GM12878 (cell line): ENCODE results near the gene RIMBP2. TPM values are rescaled to one million over a fixed set of nuclear protein-coding genes. Genes with fewer than 3 reads are reported as not detected.

Experiments used
- ATAC-seq: fragments of 200-7000 bp; cut with Tn5 transposase; 3 replicates; pipeline ENCODE4 v1.9.1; 2020; ENCODE audit warnings: mild to moderate bottlenecking, moderate library complexity
- BruUV-seq: library from RNA; stranded (reverse); fragments of 400-500 nt; replicated peaks from 2 replicates; lab custom pipeline; 2021; lab: Mats Ljungman, UMichigan
- CTCF ChIA-PET: fragments of 300-600 bp; sonication (Branson Sonifier 250); formaldehyde crosslinking; extraction: SDS; loops from one replicate; lab custom pipeline; 2021; ENCODE audit warnings: inconsistent platforms; lab: Yijun Ruan, JAX
- POLR2A ChIA-PET: fragments of 350-600 bp; formaldehyde crosslinking; extraction: SDS; loops from one replicate; lab custom pipeline; 2021; ENCODE audit warnings: inconsistent platforms; lab: Charles Lee
- RAD21 ChIA-PET: fragments of 300-600 bp; sonication (Branson Sonifier 250); formaldehyde crosslinking; loops from one replicate; lab custom pipeline; 2023; ENCODE audit warnings: antibody characterized with exemption; ENCODE audit not compliant: unreplicated experiment; lab: Charles Lee
- SMC1A ChIA-PET: fragments of 300-600 bp; sonication (Branson Sonifier 250); formaldehyde crosslinking; loops from one replicate; lab custom pipeline; 2023; ENCODE audit not compliant: unreplicated experiment, uncharacterized antibody; lab: Charles Lee
- DNase-seq: peaks from one replicate; pipeline ENCODE4 v3.0.0-alpha.2; 2011; ENCODE audit warnings: low read depth, low spot score
- FAIRE-seq: peaks from 3 replicates; lab custom pipeline; 2011; peaks lifted over from hg19 to GRCh38; lab: Jason Lieb, UNC
- H2AFZ ChIP-seq: 2 replicates; pipeline ENCODE4 v1.6.0; 2011; ENCODE audit warnings: low read depth, low read length, control low read depth; ENCODE audit not compliant: control insufficient read depth
- H3K27ac ChIP-seq: 2 replicates; pipeline ENCODE4 v1.5.1; 2011; ENCODE audit warnings: control low read depth; ENCODE audit not compliant: control insufficient read depth, insufficient read depth
- H3K27me3 ChIP-seq, 2 experiments: replicated peaks in 1 of 2; 2 replicates each; pipeline versions ENCODE4 v1.6.0 to v1.6.1; 2011; ENCODE audit warnings: low read length in 1 of 2; ENCODE audit not compliant: control insufficient read depth in 2 of 2, insufficient read depth in 2 of 2
- H3K36me3 ChIP-seq, 2 experiments: 2 replicates each; pipeline ENCODE4 v1.5.1; 2011; ENCODE audit warnings: low read length in 1 of 2; ENCODE audit not compliant: control insufficient read depth in 2 of 2, insufficient read depth in 2 of 2
- H3K4me1 ChIP-seq: 2 replicates; pipeline ENCODE4 v1.6.1; 2011; ENCODE audit warnings: mild to moderate bottlenecking, low read length, moderate library complexity, mixed read lengths; ENCODE audit not compliant: control insufficient read depth, insufficient read depth
- H3K4me2 ChIP-seq: 2 replicates; pipeline ENCODE4 v1.6.0; 2011; ENCODE audit warnings: control low read depth; ENCODE audit not compliant: control insufficient read depth, insufficient read depth
- H3K4me3 ChIP-seq: fragments of 200-600 bp; sonication (generic); 2 replicates; pipeline ENCODE4 v1.5.1; 2016
- H3K79me2 ChIP-seq: 2 replicates; pipeline ENCODE4 v1.6.0; 2011; ENCODE audit warnings: low read length; ENCODE audit not compliant: control insufficient read depth, insufficient read depth
- H3K9ac ChIP-seq: 2 replicates; pipeline ENCODE4 v1.8.0; 2011; ENCODE audit warnings: low read length, control low read depth, mixed read lengths; ENCODE audit not compliant: control insufficient read depth, insufficient read depth
- H3K9me3 ChIP-seq: replicated peaks from 3 replicates; pipeline ENCODE4 v1.5.1; 2011; ENCODE audit warnings: mild to moderate bottlenecking, low read length; ENCODE audit not compliant: control insufficient read depth, insufficient read depth
- H4K20me1 ChIP-seq: 2 replicates; pipeline ENCODE4 v1.6.0; 2011; ENCODE audit not compliant: control insufficient read depth, insufficient read depth
- BCL11A ChIP-seq: IDR thresholded peaks from 2 replicates; pipeline ENCODE4 v1.6.1; 2011; ENCODE audit warnings: low read depth, low read length
- FOS ChIP-seq: IDR thresholded peaks from 3 replicates; pipeline ENCODE4 v1.6.1; 2011; ENCODE audit warnings: borderline replicate concordance; ENCODE audit not compliant: insufficient read length; ENCODE audit errors: extremely low read depth
- HCFC1 ChIP-seq: fragments of 150-350 bp; IDR thresholded peaks from 2 replicates; pipeline ENCODE4 v1.6.1; 2014; ENCODE audit warnings: low read length
- NBN ChIP-seq: fragments of 450-650 bp; IDR thresholded peaks from 2 replicates; pipeline ENCODE4 v1.6.1; 2016
- POLR2AphosphoS2 ChIP-seq: IDR thresholded peaks from 2 replicates; pipeline ENCODE4 v1.6.1; 2011; ENCODE audit warnings: low read depth, mild to moderate bottlenecking, low read length, improper control_type of control experiment, moderate library complexity
- ZNF622 ChIP-seq: fragments of 450-650 bp; IDR thresholded peaks from 2 replicates; pipeline ENCODE4 v1.6.1; 2017; ENCODE audit warnings: mild to moderate bottlenecking, inconsistent platforms
- WGBS: methylation state at CpG from one replicate; pipeline ENCODE4 v1.1.6; 2016; ENCODE audit warnings: low lambda C conversion rate; ENCODE audit not compliant: insufficient replicate concordance, insufficient coverage; ENCODE audit errors: missing lambda C conversion rate; 5-methylcytosine and 5-hydroxymethylcytosine counted together
- in situ Hi-C: fragments of 300-500 bp; cut with MboI; formaldehyde crosslinking; loops from 9 replicates; pipeline ENCODE4 v1.14.3; 2018; ENCODE audit warnings: mixed read lengths
- intact Hi-C: fragments of 100-400 bp; cut with micrococcal nuclease; formaldehyde crosslinking; loops from one replicate; pipeline ENCODE4 v1.14.2; 2022; ENCODE audit not compliant: unreplicated experiment
- polyA plus RNA-seq, 11 experiments: library from polyadenylated mRNA; depleted of rRNA in 4 of 11; unstranded in 6 of 11; stranded (reverse) in 5 of 11; fragments of >200 nt; fragmentation: Nextera tagmentation in 4 of 11; fragmentation: Illumina TruSeq in 1 of 11; extraction: Ambion mirVana in 4 of 11; extraction: Trizol in 1 of 11; gene quantifications; 1 replicate in 1 of 11; 2 replicates in 10 of 11; pipeline versions ENCODE4 v1.2.1 to v1.2.3, GENCODE V29; 2011 to 2016; ENCODE audit warnings: inconsistent platforms in 2 of 11, missing spikeins in 2 of 11, low read depth in 1 of 11
- total RNA-seq, 4 experiments: library from RNA; depleted of rRNA in 3 of 4; stranded (reverse); fragments of >200 nt in 3 of 4; fragmentation: Illumina TruSeq in 1 of 4; extraction: Trizol in 1 of 4; gene quantifications; 2 replicates each; pipeline versions ENCODE4 v1.2.1 to v1.2.3, GENCODE V29; 2013 to 2021
- TF ChIP-seq, protein P1 (sequence below): fragments of 450-650 bp; IDR thresholded peaks from 2 replicates; pipeline ENCODE4 v1.6.1; 2017; ENCODE audit warnings: low read depth, mild to moderate bottlenecking, moderate library complexity

Gene RIMBP2
- total and polyA plus RNA-seq, 10 of the 15 experiments (the other 5 are each of a cell fraction or from before 2014, with no cell fraction given), result 0.04 to 2.9 (median 0.07) TPM; not detected in 1

DNA sequence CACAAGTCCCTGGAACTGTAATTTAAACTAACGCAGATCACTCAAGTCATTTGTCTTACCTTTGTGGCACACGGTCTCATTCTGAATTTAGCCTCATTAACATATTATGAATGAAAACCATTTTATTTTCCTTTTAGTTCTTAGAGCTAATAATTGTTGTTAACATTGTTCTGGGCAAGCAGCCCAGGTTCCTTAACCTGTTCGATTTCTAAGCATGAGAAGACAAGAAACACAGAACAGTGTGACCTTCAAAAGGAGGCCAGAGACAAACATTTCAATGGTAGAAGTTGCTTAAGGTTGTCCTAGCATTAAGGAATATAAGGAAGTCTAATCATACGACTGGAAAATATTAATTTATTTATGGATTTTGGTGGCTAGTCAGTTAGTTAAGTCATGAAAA lies 343.2 kb downstream of the RIMBP2 start:
- ChIA-PET CTCF (no interaction called here), RAD21 (no interaction called here)

DNA sequence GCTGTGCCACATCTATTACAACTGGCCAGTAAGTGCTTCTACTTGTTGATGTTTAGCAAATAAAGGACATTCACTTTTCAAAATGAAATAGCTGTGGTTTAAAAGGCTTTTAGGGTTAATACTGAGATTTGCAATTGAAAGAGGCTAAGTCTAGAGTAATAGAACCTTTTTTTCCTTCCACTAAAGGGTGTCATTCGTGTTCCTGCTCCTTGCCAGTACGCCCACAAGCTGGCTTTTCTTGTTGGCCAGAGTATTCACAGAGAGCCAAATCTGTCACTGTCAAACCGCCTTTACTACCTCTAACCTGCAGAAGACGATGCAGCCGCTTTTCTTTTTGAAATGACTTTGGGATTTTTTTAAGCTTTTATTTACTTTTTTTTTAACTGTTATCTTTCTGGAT lies 344.8 kb downstream of the RIMBP2 start:
- H3K9me3 ChIP-seq, result no peaks in the 10 kb centered on the region; the same call in 2 of the 3 replicates
- POLR2A ChIA-PET, result no interaction called here
- no peak overlapping the region for H3K4me3 ChIP-seq
- 55% methylated on average over 5 of the region's 5 CpGs for WGBS
- FAIRE-seq (no peak), ATAC-seq (no peak), DNase-seq (no peak)
- CTCF ChIA-PET, result no interaction called here
- no peaks in the 10 kb centered on the region for H3K79me2 ChIP-seq
- TF ChIP-seq NBN, result no peak
- no peak overlapping the region for H3K4me2 ChIP-seq
- H2AFZ ChIP-seq, result no peak overlapping the region
- H3K4me1 ChIP-seq, result no peaks in the 10 kb centered on the region
- no peak overlapping the region for H3K9ac ChIP-seq
- SMC1A ChIA-PET, result no interaction called here
- RAD21 ChIA-PET, result no interaction called here
- in situ Hi-C loops (no loop called here), intact Hi-C loops (no loop called here)
- no peaks in the 10 kb centered on the region for H3K27me3 ChIP-seq
- BruUV-seq, result no TSS peak
- no peak overlapping the region for H3K27ac ChIP-seq
- H3K36me3 ChIP-seq, result no peaks in the 10 kb centered on the region
- no peaks in the 10 kb centered on the region for H4K20me1 ChIP-seq

More for the DNA sequence above, 343.2 kb downstream of the RIMBP2 start:
- no peaks in the 10 kb centered on the region for H3K36me3 ChIP-seq
- no peak overlapping the region for H3K27ac ChIP-seq
- intact Hi-C loops, result no loop called here
- WGBS, result 33% methylated on average over 4 of the region's 4 CpGs
- TF ChIP-seq HCFC1 (no peak), POLR2AphosphoS2 (no peak), BCL11A (no peak), FOS (no peak), ZNF622 (no peak)
- TF ChIP-seq, protein P1, sequence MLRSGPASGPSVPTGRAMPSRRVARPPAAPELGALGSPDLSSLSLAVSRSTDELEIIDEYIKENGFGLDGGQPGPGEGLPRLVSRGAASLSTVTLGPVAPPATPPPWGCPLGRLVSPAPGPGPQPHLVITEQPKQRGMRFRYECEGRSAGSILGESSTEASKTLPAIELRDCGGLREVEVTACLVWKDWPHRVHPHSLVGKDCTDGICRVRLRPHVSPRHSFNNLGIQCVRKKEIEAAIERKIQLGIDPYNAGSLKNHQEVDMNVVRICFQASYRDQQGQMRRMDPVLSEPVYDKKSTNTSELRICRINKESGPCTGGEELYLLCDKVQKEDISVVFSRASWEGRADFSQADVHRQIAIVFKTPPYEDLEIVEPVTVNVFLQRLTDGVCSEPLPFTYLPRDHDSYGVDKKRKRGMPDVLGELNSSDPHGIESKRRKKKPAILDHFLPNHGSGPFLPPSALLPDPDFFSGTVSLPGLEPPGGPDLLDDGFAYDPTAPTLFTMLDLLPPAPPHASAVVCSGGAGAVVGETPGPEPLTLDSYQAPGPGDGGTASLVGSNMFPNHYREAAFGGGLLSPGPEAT, result no peak
- H3K4me1 ChIP-seq, result no peaks in the 10 kb centered on the region
- no peak overlapping the region for H3K4me3 ChIP-seq
- in situ Hi-C loops, result no loop called here
- ChIA-PET POLR2A (no interaction called here), SMC1A (interaction anchor here (0.7 kb wide), 1 partner anchor 25 kb away, joined by 3 read pairs; no protein-coding TSS in a partner anchor)
- BruUV-seq, result no TSS peak
- H3K27me3 ChIP-seq, result no peaks in the 10 kb centered on the region
- H3K4me2 ChIP-seq, result no peak overlapping the region
- FAIRE-seq, result no peak
- ATAC-seq, result no peak
- H3K9ac ChIP-seq, result no peak overlapping the region
- H2AFZ ChIP-seq, result no peak overlapping the region
- H4K20me1 ChIP-seq, result no peaks in the 10 kb centered on the region
- DNase-seq, result no peak
- no peaks in the 10 kb centered on the region; the same call in 2 of the 3 replicates for H3K9me3 ChIP-seq
- no peaks in the 10 kb centered on the region for H3K79me2 ChIP-seq
